ENCODE results near the gene SAMD10.
A peak's percentile ranks its signal among the peaks of the same experiment; 100 is the strongest.

The SAMD10 gene

GRCh38 chr20:64001607-64002011 lies 22.2 kb upstream of the SAMD10 start:
- DNase-seq (ENCODE audit: low spot score), result no peak
- TF ChIP-seq, protein P1, sequence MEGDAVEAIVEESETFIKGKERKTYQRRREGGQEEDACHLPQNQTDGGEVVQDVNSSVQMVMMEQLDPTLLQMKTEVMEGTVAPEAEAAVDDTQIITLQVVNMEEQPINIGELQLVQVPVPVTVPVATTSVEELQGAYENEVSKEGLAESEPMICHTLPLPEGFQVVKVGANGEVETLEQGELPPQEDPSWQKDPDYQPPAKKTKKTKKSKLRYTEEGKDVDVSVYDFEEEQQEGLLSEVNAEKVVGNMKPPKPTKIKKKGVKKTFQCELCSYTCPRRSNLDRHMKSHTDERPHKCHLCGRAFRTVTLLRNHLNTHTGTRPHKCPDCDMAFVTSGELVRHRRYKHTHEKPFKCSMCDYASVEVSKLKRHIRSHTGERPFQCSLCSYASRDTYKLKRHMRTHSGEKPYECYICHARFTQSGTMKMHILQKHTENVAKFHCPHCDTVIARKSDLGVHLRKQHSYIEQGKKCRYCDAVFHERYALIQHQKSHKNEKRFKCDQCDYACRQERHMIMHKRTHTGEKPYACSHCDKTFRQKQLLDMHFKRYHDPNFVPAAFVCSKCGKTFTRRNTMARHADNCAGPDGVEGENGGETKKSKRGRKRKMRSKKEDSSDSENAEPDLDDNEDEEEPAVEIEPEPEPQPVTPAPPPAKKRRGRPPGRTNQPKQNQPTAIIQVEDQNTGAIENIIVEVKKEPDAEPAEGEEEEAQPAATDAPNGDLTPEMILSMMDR (IDR thresholded peaks at IDR 0.05; ENCODE audit: extremely low read depth, insufficient read depth, missing control alignments), result no peak
- in situ Hi-C loops (cut with MboI; ENCODE audit: low pct_unique_long_range_greater_than_20kb, low sequenced_read_pairs, unreplicated experiment), result no loop called here

DNA sequence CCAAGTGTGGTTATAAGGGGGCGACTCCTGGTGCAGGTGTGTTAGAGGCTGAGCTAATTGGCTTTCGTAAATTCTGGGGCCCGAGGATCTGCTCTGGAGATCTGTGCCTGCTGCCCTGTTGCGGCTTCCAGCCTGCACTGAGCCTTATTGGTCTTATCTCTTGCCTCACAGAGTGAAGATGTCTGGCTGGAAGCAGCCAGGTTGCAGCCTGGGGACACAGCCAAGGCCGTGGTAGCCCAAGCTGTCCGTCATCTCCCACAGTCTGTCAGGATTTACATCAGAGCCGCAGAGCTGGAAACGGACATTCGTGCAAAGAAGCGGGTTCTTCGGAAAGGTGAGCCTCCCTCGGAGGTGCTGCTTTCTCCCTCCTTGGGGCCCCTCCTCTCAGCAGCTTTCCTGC lies 21.5 kb upstream of the SAMD10 start:
- TF ChIP-seq, protein P1 (IDR thresholded peaks at IDR 0.05; ENCODE audit: extremely low read depth, insufficient read depth, missing control alignments), result no peak
- DNase-seq (ENCODE audit: low spot score), result no peak
- in situ Hi-C loops (cut with MboI; ENCODE audit: low pct_unique_long_range_greater_than_20kb, low sequenced_read_pairs, unreplicated experiment), result no loop called here

- TF ChIP-seq, protein P1 (IDR thresholded peaks at IDR 0.05; ENCODE audit: extremely low read depth, insufficient read depth, missing control alignments), result no peak
- no peak for DNase-seq (ENCODE audit: low spot score)
- in situ Hi-C loops (cut with MboI; ENCODE audit: low pct_unique_long_range_greater_than_20kb, low sequenced_read_pairs, unreplicated experiment), result no loop called here
Observed at GRCh38 chr20:63982937-63983336, 3.5 kb upstream of the SAMD10 start.

GRCh38 chr20:63980806-63981728 lies 1.6 kb upstream of the SAMD10 start, which contains the start of gene PRPF6:
PRPF6 (plus strand) TSS chr20:63981132; CDS start chr20:63981246, 114 bp downstream.
- DNase-seq (ENCODE audit: low spot score), result peak; percentile 99
- in situ Hi-C loops (cut with MboI; ENCODE audit: low pct_unique_long_range_greater_than_20kb, low sequenced_read_pairs, unreplicated experiment), result no loop called here
- TF ChIP-seq, protein P1 (IDR thresholded peaks at IDR 0.05; ENCODE audit: extremely low read depth, insufficient read depth, missing control alignments), result peak; percentile 90

- TF ChIP-seq, protein P1 (IDR thresholded peaks at IDR 0.05; ENCODE audit: extremely low read depth, insufficient read depth, missing control alignments), result no peak
- peak; percentile 66 for DNase-seq (ENCODE audit: low spot score)
- in situ Hi-C loops (cut with MboI; ENCODE audit: low pct_unique_long_range_greater_than_20kb, low sequenced_read_pairs, unreplicated experiment), result no loop called here
Observed at GRCh38 chr20:63980317-63980805, 919 bp upstream of the SAMD10 start.

GRCh38 chr20:63979229-63979556 lies 249 bp downstream of the SAMD10 start:
- in situ Hi-C loops (cut with MboI; ENCODE audit: low pct_unique_long_range_greater_than_20kb, low sequenced_read_pairs, unreplicated experiment), result no loop called here
- TF ChIP-seq, protein P1 (IDR thresholded peaks at IDR 0.05; ENCODE audit: extremely low read depth, insufficient read depth, missing control alignments), result no peak
- DNase-seq (ENCODE audit: low spot score), result peak; percentile 52

Data from GM13977 (cell line).